GM20000 (cell line): ENCODE results near the gene SLC25A26.

Source experiments
- DNase-seq: peaks from one replicate; pipeline ENCODE4 v3.0.0; 2012; ENCODE audit warnings: low spot score
- CTCF ChIP-seq: IDR thresholded peaks from 2 replicates; pipeline ENCODE4 v1.5.1; 2012; ENCODE audit warnings: mild to moderate bottlenecking, control low read depth; ENCODE audit errors: extremely low read depth, missing control alignments

The SLC25A26 gene

DNA sequence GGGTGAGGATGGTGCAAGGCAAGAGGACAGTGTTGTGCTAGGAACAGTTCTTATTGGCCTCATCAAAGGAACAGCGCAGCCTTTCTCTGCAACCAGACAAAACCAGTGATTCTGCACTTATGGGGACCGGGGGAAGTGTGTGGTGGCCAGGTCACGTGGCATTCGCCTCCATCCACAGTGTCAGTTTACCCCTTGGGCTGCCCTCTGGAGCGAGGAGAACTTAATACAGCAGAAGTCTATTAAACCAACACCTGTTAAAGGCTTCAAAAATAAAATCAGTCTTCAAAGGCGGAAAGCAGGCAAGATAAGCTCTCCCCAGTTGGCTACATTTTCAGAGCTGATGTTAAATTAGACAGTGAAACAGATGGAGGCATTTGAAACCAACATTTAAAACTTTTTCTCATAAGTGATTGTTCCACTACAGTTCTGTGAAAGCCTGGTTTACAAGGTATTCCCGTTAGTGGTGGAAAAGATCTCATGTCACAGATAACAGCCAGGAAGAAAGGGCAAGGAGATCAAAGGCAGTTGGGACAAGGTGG, 204.8 kb downstream of the SLC25A26 start:
- no peak for TF ChIP-seq CTCF
- DNase-seq, result no peak

- DNase-seq, result no peak
- no peak for TF ChIP-seq CTCF
These were observed 205.3 kb downstream of the SLC25A26 start for GRCh38 chr3:66426135-66426534.

DNA sequence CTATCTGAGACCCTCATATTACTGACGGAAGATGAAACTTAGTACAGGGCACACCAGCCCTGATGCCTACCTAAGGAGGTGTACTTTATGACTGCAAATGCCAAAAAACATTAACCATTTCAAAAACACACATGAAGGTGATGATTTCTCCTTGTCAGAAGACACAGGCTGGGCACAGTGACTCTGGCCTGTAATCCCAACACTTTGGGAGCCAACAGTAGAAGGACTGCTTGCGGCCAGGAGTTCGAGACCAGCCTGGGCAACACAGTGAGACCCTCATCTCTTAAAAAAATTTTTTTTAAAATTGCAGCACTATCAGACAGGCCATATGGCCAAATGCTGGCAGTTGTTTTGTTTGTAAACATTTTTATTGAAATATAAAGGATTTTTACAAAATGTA, 206.6 kb downstream of the SLC25A26 start:
- TF ChIP-seq CTCF, result no peak
- no peak for DNase-seq

DNA sequence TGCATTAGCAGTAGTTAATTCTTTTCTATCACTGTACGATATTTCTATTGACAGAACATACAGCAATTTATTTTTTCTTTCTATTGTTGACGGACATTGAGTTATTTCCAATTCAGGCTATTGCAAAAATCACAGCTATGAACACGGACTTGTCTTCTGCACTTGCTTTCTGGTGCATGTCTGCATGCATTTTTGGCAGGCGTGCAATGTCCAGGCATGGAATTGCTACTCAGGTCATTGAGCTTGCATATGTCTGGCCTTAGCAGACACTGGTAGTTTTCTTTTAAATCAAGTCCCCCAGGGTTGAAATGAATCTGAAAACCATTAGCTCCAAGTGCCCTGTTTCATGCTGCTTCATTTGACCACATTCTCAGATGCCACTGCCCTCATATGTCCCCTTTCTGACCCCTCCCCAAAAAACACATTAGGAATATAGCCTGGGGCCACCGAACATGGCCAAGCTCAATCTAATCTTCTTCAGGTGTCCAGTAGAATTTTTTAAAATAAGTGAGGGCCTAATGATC, 207.2 kb downstream of the SLC25A26 start:
- DNase-seq, result no peak
- no peak for TF ChIP-seq CTCF
